OCI-LY3 (cell line): ENCODE results near the gene PRMT7.

ENCODE experiments used
- H2AFZ ChIP-seq: fragments of 200-600, 300-600 bp; shearing (Covaris generic); 2 replicates; pipeline ENCODE4 v1.6.0; 2014; ENCODE audit warnings: antibody characterized with exemption, low read depth, low read length
- H3K27ac ChIP-seq: fragments of 200-600, 300-600 bp; sonication (generic); 2 replicates; pipeline ENCODE4 v1.5.1; 2014; ENCODE audit warnings: mild to moderate bottlenecking, low read length, moderate library complexity, mixed read lengths
- H3K27me3 ChIP-seq: fragments of 200-600, 300-600 bp; sonication (generic); 2 replicates; pipeline ENCODE4 v1.6.1; 2014; ENCODE audit warnings: low read depth, low read length, mixed read lengths
- H3K36me3 ChIP-seq: fragments of 200-600, 300-600 bp; sonication (generic); replicated peaks from 2 replicates; pipeline ENCODE3; 2014; ENCODE audit warnings: low read depth, low read length, mixed read lengths
- H3K4me1 ChIP-seq: fragments of 300-600, 200-600 bp; sonication (generic); 2 replicates; pipeline ENCODE4 v1.6.1; 2014; ENCODE audit warnings: low read length, mixed read lengths
- H3K4me2 ChIP-seq: fragments of 200-600, 300-600 bp; sonication (generic); 2 replicates; pipeline ENCODE4 v1.6.1; 2014; ENCODE audit warnings: low read length, mixed read lengths
- H3K4me3 ChIP-seq: fragments of 300-600, 200-600 bp; sonication (generic); 2 replicates; pipeline ENCODE4 v1.5.1; 2014; ENCODE audit warnings: antibody characterized with exemption, mild to moderate bottlenecking, low read length, moderate library complexity
- H3K79me2 ChIP-seq: fragments of 300-600, 200-600 bp; shearing (Covaris generic); 2 replicates; pipeline ENCODE4 v1.6.1; 2014; ENCODE audit warnings: mild to moderate bottlenecking, low read length, mixed read lengths
- H3K9ac ChIP-seq: fragments of 300-600, 200-600 bp; shearing (Covaris generic); 2 replicates; pipeline ENCODE4 v1.6.0; 2014; ENCODE audit warnings: mild to moderate bottlenecking, low read length, moderate library complexity
- H3K9me3 ChIP-seq: fragments of 200-600, 300-600 bp; shearing (Covaris generic); 2 replicates; pipeline ENCODE4 v1.6.1; 2014; ENCODE audit warnings: low read length, mixed read lengths; ENCODE audit not compliant: insufficient read depth
- H4K20me1 ChIP-seq: fragments of 200-600, 300-600 bp; sonication (generic); 2 replicates; pipeline ENCODE4 v1.6.1; 2016; ENCODE audit warnings: low read length, mixed read lengths; ENCODE audit not compliant: insufficient read depth
- EZH2phosphoT487 ChIP-seq: fragments of 200-600 bp; shearing (Covaris generic); IDR thresholded peaks from 2 replicates; pipeline ENCODE4 v1.6.1; 2018; ENCODE audit warnings: antibody characterized with exemption, mixed run types, low read depth
- TF ChIP-seq, protein P1 (sequence below): fragments of 200-600, 300-600 bp; sonication (generic); IDR thresholded peaks from 2 replicates; pipeline ENCODE4 v1.5.1; 2014; ENCODE audit warnings: antibody characterized with exemption, low read length, low read depth

The PRMT7 gene

DNA sequence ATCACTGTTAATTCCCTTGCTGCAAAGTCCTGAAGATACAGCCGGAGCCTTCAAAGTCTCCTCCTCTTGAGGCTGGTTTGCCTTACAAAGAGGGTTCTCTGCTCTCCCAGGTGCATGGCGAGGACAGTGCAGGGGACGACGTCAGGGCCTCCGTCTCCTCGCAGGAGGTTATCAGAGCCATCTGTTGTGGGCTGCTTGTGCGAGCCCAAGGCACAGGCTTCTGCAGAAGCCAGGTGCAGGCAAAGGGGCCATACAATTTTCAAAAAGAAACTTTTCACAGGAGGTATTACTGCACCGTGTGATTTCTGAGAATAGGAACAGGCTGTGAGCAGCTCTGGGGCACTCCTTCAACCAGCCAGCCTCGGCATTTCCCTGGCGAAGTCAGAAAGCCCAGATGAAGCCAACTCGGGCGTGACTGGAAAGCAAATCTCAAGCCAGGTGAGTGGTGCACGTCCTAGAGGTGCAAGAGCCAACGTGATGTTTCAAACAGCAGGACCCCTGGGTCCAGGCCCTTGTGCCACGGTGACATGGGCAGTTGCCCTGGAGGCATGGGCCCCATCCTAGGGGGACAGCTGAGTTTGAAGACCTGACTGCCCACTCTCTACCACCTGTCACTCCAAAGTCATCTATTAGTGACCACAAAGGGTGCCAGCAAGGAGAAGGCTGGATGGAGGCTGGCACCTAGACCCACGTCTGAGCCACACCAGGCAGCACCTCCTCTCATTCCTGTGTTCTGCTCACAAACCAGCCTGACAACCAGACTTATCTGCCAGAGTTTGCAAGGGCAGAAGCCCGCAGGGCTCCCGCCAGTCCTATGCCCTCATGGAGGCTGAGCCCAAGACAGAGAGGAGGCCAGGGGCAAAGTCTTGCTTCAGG lies 68.9 kb downstream of the PRMT7 start:
- no peaks in the 10 kb centered on the region for H3K36me3 ChIP-seq
- TF ChIP-seq, protein P1, sequence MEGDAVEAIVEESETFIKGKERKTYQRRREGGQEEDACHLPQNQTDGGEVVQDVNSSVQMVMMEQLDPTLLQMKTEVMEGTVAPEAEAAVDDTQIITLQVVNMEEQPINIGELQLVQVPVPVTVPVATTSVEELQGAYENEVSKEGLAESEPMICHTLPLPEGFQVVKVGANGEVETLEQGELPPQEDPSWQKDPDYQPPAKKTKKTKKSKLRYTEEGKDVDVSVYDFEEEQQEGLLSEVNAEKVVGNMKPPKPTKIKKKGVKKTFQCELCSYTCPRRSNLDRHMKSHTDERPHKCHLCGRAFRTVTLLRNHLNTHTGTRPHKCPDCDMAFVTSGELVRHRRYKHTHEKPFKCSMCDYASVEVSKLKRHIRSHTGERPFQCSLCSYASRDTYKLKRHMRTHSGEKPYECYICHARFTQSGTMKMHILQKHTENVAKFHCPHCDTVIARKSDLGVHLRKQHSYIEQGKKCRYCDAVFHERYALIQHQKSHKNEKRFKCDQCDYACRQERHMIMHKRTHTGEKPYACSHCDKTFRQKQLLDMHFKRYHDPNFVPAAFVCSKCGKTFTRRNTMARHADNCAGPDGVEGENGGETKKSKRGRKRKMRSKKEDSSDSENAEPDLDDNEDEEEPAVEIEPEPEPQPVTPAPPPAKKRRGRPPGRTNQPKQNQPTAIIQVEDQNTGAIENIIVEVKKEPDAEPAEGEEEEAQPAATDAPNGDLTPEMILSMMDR = no peak
- no peak for TF ChIP-seq EZH2phosphoT487
- H3K27me3 ChIP-seq = no peaks in the 10 kb centered on the region
- H3K9me3 ChIP-seq = no peaks in the 10 kb centered on the region
- no peak overlapping the region for H3K27ac ChIP-seq
- no peak overlapping the region for H2AFZ ChIP-seq
- peaks cover 21% of the 10 kb centered on the region for H3K4me1 ChIP-seq
- no peak overlapping the region for H3K4me3 ChIP-seq
- H3K4me2 ChIP-seq = no peak overlapping the region
- H3K79me2 ChIP-seq = no peaks in the 10 kb centered on the region
- no peak overlapping the region for H3K9ac ChIP-seq
- no peaks in the 10 kb centered on the region for H4K20me1 ChIP-seq

DNA sequence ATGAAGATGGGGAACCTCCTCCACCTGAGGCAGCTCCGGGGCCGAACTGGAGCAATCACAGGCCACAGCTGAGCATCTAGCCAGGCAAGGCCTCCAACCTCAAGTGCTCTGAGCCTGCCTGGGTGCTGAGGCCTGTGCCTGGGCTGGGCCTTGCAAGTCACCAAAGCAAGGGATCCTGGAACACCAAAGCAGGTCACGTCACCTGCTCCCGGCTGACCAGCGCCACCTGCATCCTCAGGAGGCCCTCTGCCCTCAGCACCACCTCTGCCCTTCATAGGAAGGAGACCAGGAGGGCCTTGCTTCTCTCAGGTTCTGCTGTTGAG lies 69.5 kb downstream of the PRMT7 start:
- no peak overlapping the region for H3K9ac ChIP-seq
- H3K9me3 ChIP-seq = no peaks in the 10 kb centered on the region
- no peak overlapping the region for H3K27ac ChIP-seq
- no peaks in the 10 kb centered on the region for H3K27me3 ChIP-seq
- H3K79me2 ChIP-seq = no peaks in the 10 kb centered on the region
- H3K4me3 ChIP-seq = no peak overlapping the region
- no peaks in the 10 kb centered on the region for H3K36me3 ChIP-seq
- H3K4me2 ChIP-seq = no peak overlapping the region
- no peaks in the 10 kb centered on the region for H4K20me1 ChIP-seq
- peaks cover 27% of the 10 kb centered on the region for H3K4me1 ChIP-seq
- no peak overlapping the region for H2AFZ ChIP-seq
- TF ChIP-seq, protein P1 = no peak
- no peak for TF ChIP-seq EZH2phosphoT487

DNA sequence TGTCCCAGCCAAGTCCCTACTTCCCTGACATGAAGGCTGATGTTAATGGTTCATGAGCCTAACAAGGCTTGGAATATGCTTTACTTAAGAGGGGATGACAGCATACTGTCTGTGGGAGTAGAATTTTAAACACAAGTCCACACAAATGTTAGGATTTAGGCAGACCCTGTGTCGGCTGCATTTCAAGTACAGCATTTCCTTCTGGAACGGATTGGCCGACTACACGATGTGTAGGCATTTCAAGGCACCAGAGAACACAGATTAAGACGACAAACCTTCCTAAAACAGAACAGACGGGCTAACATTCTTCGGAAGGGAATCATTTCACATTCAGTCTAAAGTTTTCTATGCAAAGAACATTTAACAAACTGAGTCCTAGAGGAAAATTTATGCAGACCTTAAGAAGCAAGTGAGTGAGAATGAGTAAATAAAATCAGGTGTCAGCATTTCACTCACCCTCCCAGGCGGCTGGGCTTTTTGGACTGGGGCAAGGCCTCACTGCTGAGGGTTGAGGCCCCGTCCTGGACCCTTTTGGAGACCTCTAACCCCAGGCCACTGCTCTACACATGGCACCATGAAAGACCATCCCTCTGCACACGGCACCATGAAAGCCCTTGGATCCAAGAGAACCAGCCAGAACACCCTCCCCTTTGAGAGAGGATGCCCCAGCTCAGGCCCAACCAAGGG lies 70.0 kb downstream of the PRMT7 start:
- peaks cover 29% of the 10 kb centered on the region for H3K4me1 ChIP-seq
- H3K27ac ChIP-seq = no peak overlapping the region
- no peaks in the 10 kb centered on the region for H4K20me1 ChIP-seq
- no peaks in the 10 kb centered on the region for H3K79me2 ChIP-seq
- no peak overlapping the region for H3K4me2 ChIP-seq
- no peak overlapping the region for H3K4me3 ChIP-seq
- H2AFZ ChIP-seq = no peak overlapping the region
- H3K9ac ChIP-seq = no peak overlapping the region
- H3K27me3 ChIP-seq = no peaks in the 10 kb centered on the region
- TF ChIP-seq EZH2phosphoT487 = no peak
- H3K9me3 ChIP-seq = no peaks in the 10 kb centered on the region
- no peaks in the 10 kb centered on the region for H3K36me3 ChIP-seq

DNA sequence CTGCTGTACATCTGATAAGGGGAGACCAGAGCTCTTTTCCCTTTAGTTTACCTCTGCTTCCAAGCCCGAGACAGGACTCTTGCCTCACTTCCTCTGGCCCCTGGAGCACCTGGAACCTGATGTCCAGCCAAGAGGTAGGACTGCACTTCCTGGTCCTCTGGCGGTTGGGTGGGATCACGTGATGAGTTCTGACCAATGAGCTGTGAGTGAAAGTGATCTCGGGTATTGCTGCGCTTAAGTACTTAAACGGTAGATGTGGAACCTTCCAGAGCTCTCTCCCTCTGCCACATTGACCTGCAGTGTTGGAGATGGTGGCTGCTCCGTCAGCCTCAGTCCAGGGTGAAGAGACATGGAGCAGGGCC lies 70.5 kb downstream of the PRMT7 start:
- Histone ChIP-seq H2AFZ (no peak overlapping the region), H3K27ac (no peak overlapping the region), H3K27me3 (no peaks in the 10 kb centered on the region), H3K9me3 (no peaks in the 10 kb centered on the region), H4K20me1 (no peaks in the 10 kb centered on the region), H3K4me2 (no peak overlapping the region), H3K4me1 (peaks cover 29% of the 10 kb centered on the region), H3K9ac (no peak overlapping the region), H3K79me2 (no peaks in the 10 kb centered on the region), H3K36me3 (no peaks in the 10 kb centered on the region), H3K4me3 (no peak overlapping the region)
- TF ChIP-seq, protein P1 = no peak
- no peak for TF ChIP-seq EZH2phosphoT487
